HepG2 (cell line): Measurements from ENCODE around the gene SIGLEC8. TPM values are rescaled to one million over a fixed set of nuclear protein-coding genes. Genes with fewer than 3 reads are reported as not detected.

Source experiments
- ATAC-seq: fragments of 200-7000 bp; cut with Tn5 transposase; 3 replicates; pipeline ENCODE4 v1.9.1; 2020; ENCODE audit warnings: mild to moderate bottlenecking, moderate library complexity
- BruUV-seq: library from RNA; stranded (reverse); fragments of 400-500 nt; replicated peaks from 2 replicates; lab custom pipeline; 2021; lab: Mats Ljungman, UMichigan
- CTCF ChIA-PET: fragments of 300-600 bp; formaldehyde crosslinking; extraction: SDS; loops from one replicate; lab custom pipeline; 2021; ENCODE audit warnings: low total read pairs, inconsistent platforms, low intra/inter-chr PET ratio; lab: Yijun Ruan, JAX
- POLR2A ChIA-PET: fragments of 350-600 bp; sonication (Branson Sonifier 250); formaldehyde crosslinking; loops from one replicate; lab custom pipeline; 2020; ENCODE audit warnings: antibody characterized with exemption, inconsistent platforms; lab: Yijun Ruan, JAX
- DNase-seq: peaks from one replicate; pipeline ENCODE4 v3.0.0-alpha.2; 2015; ENCODE audit warnings: low spot score
- FAIRE-seq: peaks from 3 replicates; lab custom pipeline; 2011; peaks lifted over from hg19 to GRCh38; lab: Jason Lieb, UNC
- H2AFZ ChIP-seq: one replicate; pipeline ENCODE4 v1.6.1; 2011; ENCODE audit warnings: low read length, inconsistent platforms
- H3K27ac ChIP-seq: fragments of 300-600 bp; 3 replicates; pipeline ENCODE4 v1.8.0; 2011; ENCODE audit warnings: mixed run types, mild to moderate bottlenecking, mixed read lengths, low read length, inconsistent platforms; ENCODE audit not compliant: insufficient read depth; ENCODE audit errors: extremely low read length
- H3K27me3 ChIP-seq, 2 experiments: fragments of 200-600 bp in 1 of 2; 2 replicates in 1 of 2; 3 replicates in 1 of 2; pipeline versions ENCODE4 v1.6.0 to v1.8.0; 2011; ENCODE audit warnings: low read length in 2 of 2, mild to moderate bottlenecking in 2 of 2, moderate library complexity in 2 of 2, inconsistent platforms in 1 of 2; ENCODE audit not compliant: insufficient read depth in 2 of 2, control insufficient read depth in 1 of 2
- H3K36me3 ChIP-seq, 2 experiments: fragments of 200-600 bp in 1 of 2; replicated peaks in 1 of 2; 2 replicates in 1 of 2; 3 replicates in 1 of 2; pipeline versions ENCODE4 v1.5.1 to v1.8.0; 2011; ENCODE audit warnings: low read length in 2 of 2, inconsistent platforms in 1 of 2; ENCODE audit not compliant: insufficient read depth in 2 of 2, control insufficient read depth in 1 of 2
- H3K4me1 ChIP-seq: 2 replicates; pipeline ENCODE4 v1.5.1; 2012; ENCODE audit warnings: low read length, inconsistent platforms; ENCODE audit not compliant: insufficient read depth
- H3K4me2 ChIP-seq: 2 replicates; pipeline ENCODE4 v1.6.0; 2011; ENCODE audit warnings: low read depth, low read length, inconsistent platforms
- H3K4me3 ChIP-seq, 3 experiments: fragments of 200-600 bp in 1 of 3; sonication (generic), shearing (Covaris generic) in 1 of 3; replicated peaks in 1 of 3; 2 replicates each; pipeline ENCODE4 v1.5.1; 2011 to 2016; ENCODE audit warnings: low read length in 3 of 3, inconsistent platforms in 2 of 3, low read depth in 2 of 3, mild to moderate bottlenecking in 2 of 3, control low read depth in 1 of 3, mixed read lengths in 1 of 3; ENCODE audit not compliant: insufficient read depth in 1 of 3
- H3K79me2 ChIP-seq: one replicate; pipeline ENCODE4 v1.6.1; 2011; ENCODE audit warnings: low read length, inconsistent platforms; ENCODE audit not compliant: insufficient read depth
- H3K9ac ChIP-seq: 2 replicates; pipeline ENCODE4 v1.6.0; 2011; ENCODE audit warnings: mild to moderate bottlenecking, low read depth, low read length, inconsistent platforms; ENCODE audit not compliant: insufficient read depth
- H3K9me3 ChIP-seq: 2 replicates; pipeline ENCODE4 v1.5.1; 2012; ENCODE audit warnings: mild to moderate bottlenecking, low read length
- H4K20me1 ChIP-seq: 2 replicates; pipeline ENCODE4 v1.6.0; 2011; ENCODE audit warnings: inconsistent platforms, mild to moderate bottlenecking, low read length, moderate library complexity; ENCODE audit not compliant: insufficient read depth
- NRL ChIP-seq: sonication (generic); formaldehyde crosslinking; IDR thresholded peaks from 2 replicates; pipeline ENCODE4 v1.5.0; 2020; ENCODE audit warnings: missing genetic modification reagents, mild to moderate bottlenecking, moderate library complexity, borderline replicate concordance
- ZNF800 ChIP-seq: sonication (generic); formaldehyde crosslinking; IDR thresholded peaks from 2 replicates; pipeline ENCODE4 v1.4.0; 2020; ENCODE audit warnings: missing genetic modification reagents
- ZSCAN12 ChIP-seq: sonication (generic); formaldehyde crosslinking; IDR thresholded peaks from 2 replicates; pipeline ENCODE4 v1.9.0; 2021; ENCODE audit warnings: mild to moderate bottlenecking, missing genetic modification reagents
- WGBS: methylation state at CpG from one replicate; pipeline ENCODE4 v1.1.6; 2017; ENCODE audit warnings: low lambda C conversion rate; 5-methylcytosine and 5-hydroxymethylcytosine counted together
- in situ Hi-C: cut with HindIII; loops from 2 replicates; pipeline ENCODE4 v1.10.0; 2017; ENCODE audit warnings: low pct_unique_long_range_greater_than_20kb; ENCODE audit not compliant: extremely low pct_ligation_motif_present
- intact Hi-C: fragments of 100-400 bp; cut with micrococcal nuclease; formaldehyde crosslinking; loops from one replicate; pipeline ENCODE4 v1.10.0; 2022; ENCODE audit not compliant: unreplicated experiment
- polyA plus RNA-seq, 8 experiments: library from polyadenylated mRNA; depleted of rRNA in 3 of 8; stranded (reverse) in 7 of 8; unstranded in 1 of 8; fragments of >200 nt; fragmentation: Illumina TruSeq in 4 of 8; extraction: Trizol in 4 of 8; gene quantifications; 2 replicates each; pipeline versions ENCODE4 v1.2.1 to v1.2.3, GENCODE V29; 2011 to 2016; ENCODE audit warnings: low read depth in 4 of 8, missing spikeins in 1 of 8, mixed read lengths in 1 of 8; ENCODE audit not compliant: insufficient read depth in 1 of 8
- total RNA-seq, 5 experiments: library from RNA; depleted of rRNA; stranded (reverse); fragments of >200 nt; fragmentation: Illumina TruSeq; extraction: Trizol; gene quantifications; 2 replicates each; pipeline ENCODE4 v1.2.3, GENCODE V29; 2016; ENCODE audit warnings: low read depth in 1 of 5
- TF ChIP-seq, protein P1 (sequence below): sonication (generic); formaldehyde crosslinking; conservative IDR thresholded peaks from 2 replicates; pipeline ENCODE4 v1.8.0; 2022; ENCODE audit warnings: mild to moderate bottlenecking, moderate library complexity, missing genetic modification reagents

Gene SIGLEC8
- total and polyA plus RNA-seq, 2 of the 13 experiments (the other 11 are each of a cell fraction or from before 2014, with no cell fraction given), result not detected

DNA sequence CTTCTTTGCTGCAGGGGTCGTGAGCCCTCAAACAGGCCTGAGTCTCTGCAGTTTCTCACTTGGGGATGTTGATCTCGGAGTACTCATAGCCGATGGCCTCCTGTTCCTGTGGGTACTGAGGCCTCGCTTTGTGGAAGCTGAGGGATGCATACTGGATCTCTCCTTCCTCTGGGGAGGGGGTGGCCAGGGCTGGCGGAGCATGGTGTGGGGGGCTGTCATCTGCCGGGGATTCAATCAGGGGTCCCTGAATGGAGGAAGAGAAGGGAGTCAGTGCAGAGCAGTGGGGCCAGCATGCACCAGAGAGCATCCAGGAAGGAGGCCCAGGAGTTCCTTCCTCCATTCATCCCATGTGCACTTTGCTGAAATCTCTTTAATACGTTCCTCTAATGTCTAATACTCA lies 33.3 kb upstream of the SIGLEC8 start:
- no peak overlapping the region for H3K4me3 ChIP-seq
- no peaks in the 10 kb centered on the region for H4K20me1 ChIP-seq
- no peak for DNase-seq
- TF ChIP-seq, protein P1, sequence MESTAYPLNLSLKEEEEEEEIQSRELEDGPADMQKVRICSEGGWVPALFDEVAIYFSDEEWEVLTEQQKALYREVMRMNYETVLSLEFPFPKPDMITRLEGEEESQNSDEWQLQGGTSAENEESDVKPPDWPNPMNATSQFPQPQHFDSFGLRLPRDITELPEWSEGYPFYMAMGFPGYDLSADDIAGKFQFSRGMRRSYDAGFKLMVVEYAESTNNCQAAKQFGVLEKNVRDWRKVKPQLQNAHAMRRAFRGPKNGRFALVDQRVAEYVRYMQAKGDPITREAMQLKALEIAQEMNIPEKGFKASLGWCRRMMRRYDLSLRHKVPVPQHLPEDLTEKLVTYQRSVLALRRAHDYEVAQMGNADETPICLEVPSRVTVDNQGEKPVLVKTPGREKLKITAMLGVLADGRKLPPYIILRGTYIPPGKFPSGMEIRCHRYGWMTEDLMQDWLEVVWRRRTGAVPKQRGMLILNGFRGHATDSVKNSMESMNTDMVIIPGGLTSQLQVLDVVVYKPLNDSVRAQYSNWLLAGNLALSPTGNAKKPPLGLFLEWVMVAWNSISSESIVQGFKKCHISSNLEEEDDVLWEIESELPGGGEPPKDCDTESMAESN (CRISPR knock-in tag), result no peak
- no peak for TF ChIP-seq ZNF800 (CRISPR knock-in tag)
- no peak for TF ChIP-seq ZSCAN12 (CRISPR knock-in tag)
- no peak for TF ChIP-seq NRL (CRISPR knock-in tag)
- no peak for ATAC-seq
- in situ Hi-C loops, result no loop called here
- H3K9ac ChIP-seq, result no peak overlapping the region
- ChIA-PET POLR2A (no interaction called here), CTCF (no interaction called here)
- intact Hi-C loops, result no loop called here
- H3K27me3 ChIP-seq, result peaks cover 0 to 1% of the 10 kb centered on the region in 2 experiments; a peak in 2 of 5 replicates
- BruUV-seq, result no TSS peak
- no peaks in the 10 kb centered on the region for H3K9me3 ChIP-seq
- no peaks in the 10 kb centered on the region for H3K36me3 ChIP-seq
- no peak overlapping the region for H3K27ac ChIP-seq
- no peaks in the 10 kb centered on the region for H3K4me1 ChIP-seq
- H3K4me2 ChIP-seq, result no peak overlapping the region
- FAIRE-seq, result no peak
- H2AFZ ChIP-seq, result no peak overlapping the region
- no peaks in the 10 kb centered on the region for H3K79me2 ChIP-seq
- 1% methylated on average over 4 of the region's 7 CpGs for WGBS
